GM19025 (cell line): ENCODE data around the gene DDX42.
"Not testable (repeated sequence)": the region's sequence is repeated elsewhere in the genome, so short reads cannot be mapped to it uniquely, and the experiment has no call there.

Source experiments
- ATAC-seq: cut with Tn5 transposase; IDR thresholded peaks from one replicate; pipeline ENCODE4 v1.9.1; 2021; ENCODE audit warnings: mild to moderate bottlenecking, low read depth, moderate library complexity; ENCODE audit not compliant: unreplicated experiment

Gene DDX42

GRCh38 chr17:63774969-63775265 is 947 bp downstream of the DDX42 start:
- no peak for ATAC-seq

- no peak for ATAC-seq
Measured at GRCh38 chr17:63775420-63775819, 1.4 kb downstream of the DDX42 start.

DNA sequence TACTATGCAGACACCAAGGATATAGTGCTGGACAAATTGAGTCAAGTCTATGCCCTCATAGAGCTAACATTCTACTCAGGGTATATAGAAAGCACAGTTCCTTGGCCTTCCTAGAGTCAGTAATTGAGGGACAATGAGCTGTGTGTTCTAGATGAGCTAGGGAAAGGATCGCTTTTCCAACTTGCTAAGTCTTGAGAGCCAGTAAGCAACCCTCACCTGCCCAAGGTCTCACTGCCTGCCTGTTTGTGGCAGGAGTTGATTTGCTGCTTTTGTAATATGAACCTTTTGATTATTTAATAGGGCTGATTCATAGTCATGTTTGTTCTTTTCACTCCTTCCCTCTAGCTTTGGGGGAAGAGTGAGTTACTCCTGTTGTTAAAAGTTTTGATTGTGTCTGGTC is 6.5 kb downstream of the DDX42 start:
- no peak for ATAC-seq

GRCh38 chr17:63780928-63781327 is 7.0 kb downstream of the DDX42 start:
- ATAC-seq = no peak

DNA sequence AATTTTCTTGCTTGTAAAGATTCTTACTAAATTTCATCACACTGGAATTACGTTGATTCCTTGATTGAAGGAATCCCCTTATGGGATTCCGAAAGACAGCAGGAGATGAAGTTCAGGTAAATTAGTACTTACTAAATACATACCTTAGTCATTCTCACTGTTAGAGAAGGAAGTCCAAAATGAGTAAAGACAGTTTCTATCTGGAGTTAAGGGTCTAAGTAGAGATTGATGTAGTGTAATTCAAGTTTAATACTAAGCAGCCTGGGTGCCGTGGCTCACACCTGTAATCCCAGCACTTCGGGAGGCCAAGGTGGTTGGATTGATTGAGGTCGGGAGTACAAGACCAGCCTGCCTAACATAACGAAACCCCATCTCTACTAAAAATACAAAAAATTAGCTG is 9.6 kb downstream of the DDX42 start:
- ATAC-seq = no peak

DNA sequence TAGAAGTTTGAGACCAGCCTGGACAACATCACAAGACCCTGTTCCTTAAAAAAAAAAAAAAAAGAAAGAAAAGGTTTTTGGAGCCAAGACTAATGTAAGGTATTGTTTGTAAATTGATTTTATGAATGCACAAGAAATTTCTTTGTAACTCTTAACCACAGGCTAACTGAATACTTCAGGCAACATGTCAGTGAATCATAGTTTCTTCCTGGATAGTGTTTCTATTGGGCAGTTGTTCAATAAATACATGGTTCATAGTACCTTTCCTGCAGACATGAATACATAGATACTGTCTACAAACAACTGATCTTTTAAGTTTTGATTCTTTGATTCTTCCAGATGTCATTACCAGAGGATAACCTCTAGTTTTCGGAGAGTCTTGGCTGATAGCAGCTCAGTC is 11.6 kb downstream of the DDX42 start:
- no peak for ATAC-seq

- no peak for ATAC-seq
Measured at GRCh38 chr17:63786117-63786516, 12.1 kb downstream of the DDX42 start.

DNA sequence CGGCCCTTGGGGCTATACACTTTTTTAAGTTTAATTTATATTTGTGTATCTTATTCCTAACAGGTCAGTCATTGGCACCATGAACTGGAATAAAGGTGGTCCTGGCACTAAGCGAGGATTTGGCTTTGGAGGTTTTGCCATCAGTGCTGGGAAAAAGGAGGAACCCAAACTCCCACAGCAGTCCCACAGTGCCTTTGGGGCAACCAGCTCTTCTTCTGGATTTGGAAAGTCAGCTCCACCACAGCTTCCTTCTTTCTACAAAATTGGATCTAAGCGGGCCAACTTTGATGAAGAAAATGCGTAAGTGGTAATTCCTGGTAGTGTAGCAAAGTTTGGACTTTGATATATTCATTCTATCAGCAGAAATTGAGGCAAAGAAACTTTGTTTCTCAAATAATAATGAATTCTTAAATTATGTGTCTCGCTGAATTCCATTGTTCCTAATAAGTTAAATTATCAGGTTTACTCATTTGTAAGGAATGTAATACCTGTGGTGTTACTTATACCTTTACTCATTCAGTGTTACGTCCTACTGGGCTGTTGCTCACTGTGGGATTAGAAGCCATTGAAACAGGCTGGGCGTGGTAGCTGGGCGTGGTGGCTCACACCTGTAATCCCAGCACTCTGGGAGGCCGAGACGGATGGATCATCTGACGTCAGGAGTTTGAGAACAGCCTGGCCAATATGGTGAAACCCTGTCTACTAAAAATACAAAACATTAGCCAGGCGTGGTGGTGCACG is 13.2 kb downstream of the DDX42 start:
- no peak for ATAC-seq

DNA sequence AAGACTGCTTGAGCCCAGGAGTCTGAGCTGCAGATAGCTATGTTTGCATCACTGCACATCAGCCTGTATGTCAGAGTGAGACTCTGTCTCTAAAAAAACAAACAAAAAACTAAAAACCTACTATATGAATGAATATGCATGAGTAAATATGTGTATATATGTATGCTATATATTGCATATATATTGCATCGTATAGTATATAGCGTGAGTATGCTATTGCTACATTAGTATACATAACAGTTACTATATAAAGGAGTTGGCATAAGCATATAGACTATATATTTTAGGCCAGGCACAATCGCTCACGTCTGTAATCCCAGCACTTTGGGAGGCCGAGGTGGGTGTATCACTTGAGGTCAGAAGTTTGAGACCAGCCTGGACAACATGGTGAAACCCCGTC is 16.1 kb downstream of the DDX42 start:
- ATAC-seq = no peak

- ATAC-seq = no peak
Measured at GRCh38 chr17:63792055-63792729, 18.2 kb downstream of the DDX42 start.

GRCh38 chr17:63796375-63796774 is 22.4 kb downstream of the DDX42 start:
- not testable (repeated sequence) for ATAC-seq

DNA sequence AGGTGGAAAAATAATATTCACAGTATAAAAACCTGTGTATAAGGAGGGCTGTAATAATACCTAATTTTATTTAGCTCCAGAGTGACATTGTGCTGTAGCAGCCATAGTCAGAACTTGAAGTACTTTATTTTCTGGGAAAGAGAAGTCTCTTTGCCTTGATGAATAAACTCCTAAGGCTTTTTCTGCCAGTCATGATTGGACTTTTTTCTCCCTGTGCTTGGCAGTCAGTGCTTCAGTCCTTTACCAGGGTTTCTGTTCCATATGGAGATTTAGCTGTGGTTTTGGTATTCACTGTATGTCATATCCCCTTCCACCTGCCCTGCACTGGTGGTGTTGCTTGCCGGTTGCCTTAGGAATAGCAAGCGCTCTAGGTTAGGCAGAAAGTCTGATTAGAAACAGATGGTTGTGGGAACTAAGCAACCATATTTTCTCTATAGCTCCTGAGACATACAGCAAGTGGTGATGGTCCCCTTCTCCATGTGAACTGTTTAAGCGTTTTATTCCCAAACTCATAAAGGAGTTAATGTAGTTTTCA is 24.7 kb downstream of the DDX42 start:
- no peak for ATAC-seq

DNA sequence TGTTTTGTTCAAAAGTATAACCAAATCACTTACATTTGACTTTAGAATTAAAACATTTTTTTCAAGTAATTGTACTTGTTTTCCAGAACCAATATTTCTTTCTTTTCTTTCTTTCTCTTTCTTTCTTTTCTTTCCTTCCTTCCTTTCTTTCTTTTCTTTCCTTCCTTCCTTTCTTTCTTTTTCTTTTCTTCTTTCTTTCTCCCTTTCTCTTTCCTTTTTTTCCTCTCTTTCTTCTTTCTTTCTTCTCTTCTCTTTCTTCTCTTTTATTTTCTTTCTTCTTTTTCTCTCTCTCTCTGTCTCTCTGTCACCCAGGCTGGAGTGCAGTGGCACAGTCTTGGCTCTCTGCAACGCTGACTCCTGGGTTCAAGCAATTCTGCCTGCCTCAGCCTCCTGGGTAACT is 26.8 kb downstream of the DDX42 start:
- ATAC-seq = no peak

DNA sequence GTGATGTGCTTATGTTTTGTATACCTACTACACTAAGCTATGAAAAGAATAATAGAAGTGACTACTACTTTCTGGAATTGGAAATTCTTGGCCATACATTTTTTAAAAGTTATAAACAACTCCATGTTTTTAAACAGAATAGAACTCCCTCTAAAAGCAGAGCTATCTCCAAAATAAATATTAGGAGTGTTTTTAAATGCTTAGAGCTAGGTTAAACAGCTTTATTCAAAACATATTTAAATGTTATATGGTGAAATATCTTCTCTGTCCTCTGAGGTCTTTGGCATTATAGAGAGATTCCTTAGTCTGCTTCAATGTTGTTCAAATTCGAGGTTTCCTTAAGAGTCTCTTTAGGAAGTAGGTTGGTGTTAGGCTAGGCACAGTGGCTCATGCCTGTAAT is 30.4 kb downstream of the DDX42 start:
- ATAC-seq = no peak

DNA sequence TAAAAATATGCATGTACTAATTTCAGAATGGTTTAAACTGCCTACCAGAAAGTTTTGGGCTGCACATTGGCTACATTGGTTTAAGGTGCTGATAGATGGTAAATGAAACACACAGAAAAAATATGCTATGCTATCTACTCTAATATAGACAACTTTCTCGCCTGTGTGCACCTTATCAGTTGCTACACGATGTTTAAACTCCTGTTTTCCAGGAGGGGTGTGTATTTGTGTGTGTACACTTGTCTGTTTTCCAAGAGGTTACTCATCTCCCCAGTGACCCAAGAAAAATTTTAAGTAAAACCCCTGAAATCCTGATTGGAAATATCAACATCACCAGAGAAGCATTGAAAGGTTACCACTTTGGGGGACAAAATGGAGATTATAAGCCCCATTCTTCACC is 31.6 kb downstream of the DDX42 start:
- no peak for ATAC-seq

GRCh38 chr17:63809970-63810369 is 36.0 kb downstream of the DDX42 start:
- no peak for ATAC-seq

DNA sequence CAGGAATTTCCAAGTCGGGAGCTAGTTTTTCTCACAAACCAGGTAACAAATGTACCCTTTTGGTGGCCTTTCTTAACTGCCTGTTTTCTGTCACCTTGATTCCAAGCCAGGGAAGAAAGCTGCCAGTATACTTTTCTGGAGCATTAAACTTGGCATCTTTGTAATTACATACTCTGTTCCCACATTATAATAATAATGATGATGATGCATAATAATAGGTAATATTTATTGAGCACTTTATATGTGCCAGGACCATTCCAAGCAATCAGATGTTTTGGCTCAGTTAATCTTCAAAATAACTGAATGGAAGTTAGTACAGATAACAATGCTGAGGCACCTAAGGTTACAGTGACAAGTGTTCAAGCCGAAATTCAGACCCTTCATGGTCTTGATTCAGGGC is 42.2 kb downstream of the DDX42 start:
- no peak for ATAC-seq

- no peak for ATAC-seq
Measured at GRCh38 chr17:63816669-63817068, 42.7 kb downstream of the DDX42 start.

DNA sequence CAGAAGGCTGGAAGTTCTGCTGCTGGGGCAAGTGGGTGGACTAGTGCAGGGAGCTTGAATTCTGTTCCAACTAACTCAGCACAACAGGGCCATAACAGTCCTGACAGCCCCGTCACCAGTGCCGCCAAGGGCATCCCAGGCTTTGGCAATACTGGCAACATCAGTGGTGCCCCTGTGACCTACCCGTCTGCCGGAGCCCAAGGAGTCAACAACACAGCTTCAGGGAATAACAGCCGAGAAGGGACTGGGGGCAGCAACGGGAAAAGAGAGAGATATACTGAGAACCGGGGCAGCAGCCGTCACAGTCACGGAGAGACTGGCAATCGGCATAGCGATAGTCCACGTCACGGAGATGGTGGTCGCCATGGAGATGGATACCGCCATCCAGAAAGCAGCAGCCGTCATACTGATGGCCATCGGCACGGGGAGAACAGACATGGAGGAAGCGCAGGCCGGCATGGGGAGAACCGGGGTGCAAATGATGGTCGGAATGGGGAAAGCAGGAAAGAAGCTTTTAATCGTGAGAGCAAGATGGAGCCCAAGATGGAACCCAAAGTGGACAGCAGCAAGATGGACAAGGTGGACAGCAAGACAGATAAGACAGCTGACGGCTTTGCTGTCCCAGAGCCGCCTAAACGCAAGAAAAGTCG is 43.9 kb downstream of the DDX42 start:
- no peak for ATAC-seq

- no peak for ATAC-seq
Measured at GRCh38 chr17:63819131-63819530, 45.2 kb downstream of the DDX42 start.

DNA sequence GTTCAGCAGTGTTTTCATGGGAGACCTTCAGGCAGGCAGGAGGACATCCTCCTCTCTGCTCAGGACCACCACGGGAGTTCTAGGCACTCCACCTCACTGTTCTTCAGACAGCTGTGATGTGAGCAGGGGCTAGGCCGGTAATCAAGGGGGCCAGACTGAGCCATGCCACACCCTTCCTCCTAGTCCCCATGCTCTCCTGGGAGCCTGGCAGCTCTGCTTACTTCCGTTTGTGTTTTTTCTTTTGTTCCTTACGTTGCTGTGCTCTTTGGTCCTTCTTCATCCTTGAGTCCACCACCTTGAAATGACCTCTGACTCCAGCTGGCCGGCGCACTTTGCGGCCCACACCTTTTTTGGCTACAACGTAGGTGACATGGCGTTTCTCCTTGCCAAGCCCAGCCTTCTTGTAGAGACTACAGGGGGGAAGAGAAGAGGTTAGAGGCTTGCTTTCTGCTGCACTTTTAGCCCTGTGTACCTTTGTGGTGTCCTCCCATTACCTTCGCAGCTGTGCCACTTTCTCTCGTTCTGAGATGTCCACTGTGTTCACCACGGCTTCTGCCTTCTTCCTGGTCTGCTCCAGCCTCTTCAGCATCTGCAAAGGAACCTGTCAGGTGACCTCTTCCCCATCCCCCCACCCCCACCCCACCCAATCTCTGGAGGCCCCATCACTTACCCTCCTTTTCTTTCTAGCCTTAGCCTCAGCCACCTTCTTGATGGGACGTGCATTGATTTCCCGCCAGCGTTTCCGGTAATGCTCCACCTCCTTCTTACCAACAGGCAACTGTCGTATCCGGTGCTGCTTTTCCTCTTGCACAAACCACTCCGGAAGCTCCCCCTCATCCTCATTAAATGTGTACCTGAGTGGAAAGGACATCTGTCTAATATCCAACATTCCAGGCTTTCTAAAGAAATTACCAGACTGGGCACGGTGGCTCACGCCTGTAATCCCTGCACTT is 45.9 kb downstream of the DDX42 start:
- ATAC-seq = no peak
